Measurements from ENCODE around the gene UNC5B.

- TF ChIP-seq, protein P1, sequence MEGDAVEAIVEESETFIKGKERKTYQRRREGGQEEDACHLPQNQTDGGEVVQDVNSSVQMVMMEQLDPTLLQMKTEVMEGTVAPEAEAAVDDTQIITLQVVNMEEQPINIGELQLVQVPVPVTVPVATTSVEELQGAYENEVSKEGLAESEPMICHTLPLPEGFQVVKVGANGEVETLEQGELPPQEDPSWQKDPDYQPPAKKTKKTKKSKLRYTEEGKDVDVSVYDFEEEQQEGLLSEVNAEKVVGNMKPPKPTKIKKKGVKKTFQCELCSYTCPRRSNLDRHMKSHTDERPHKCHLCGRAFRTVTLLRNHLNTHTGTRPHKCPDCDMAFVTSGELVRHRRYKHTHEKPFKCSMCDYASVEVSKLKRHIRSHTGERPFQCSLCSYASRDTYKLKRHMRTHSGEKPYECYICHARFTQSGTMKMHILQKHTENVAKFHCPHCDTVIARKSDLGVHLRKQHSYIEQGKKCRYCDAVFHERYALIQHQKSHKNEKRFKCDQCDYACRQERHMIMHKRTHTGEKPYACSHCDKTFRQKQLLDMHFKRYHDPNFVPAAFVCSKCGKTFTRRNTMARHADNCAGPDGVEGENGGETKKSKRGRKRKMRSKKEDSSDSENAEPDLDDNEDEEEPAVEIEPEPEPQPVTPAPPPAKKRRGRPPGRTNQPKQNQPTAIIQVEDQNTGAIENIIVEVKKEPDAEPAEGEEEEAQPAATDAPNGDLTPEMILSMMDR (IDR thresholded peaks at IDR 0.05): no peak
- TF ChIP-seq POLR2A (IDR thresholded peaks at IDR 0.05): no peak
These were observed 21.4 kb upstream of the UNC5B start for GRCh38 chr10:71191019-71191418.
